Astrocyte (in vitro differentiated cells and primary cell): ENCODE measurements around the gene EVC2. TPM values are rescaled to one million over a fixed set of nuclear protein-coding genes. Genes with fewer than 3 reads are reported as not detected.
A peak's percentile ranks its signal among the peaks of the same experiment; 100 is the strongest.

Source experiments
- DNase-seq: peaks from one replicate; pipeline ENCODE4 v3.0.0-alpha.2; 2010; ENCODE audit warnings: low read depth
- FAIRE-seq: peaks from 2 replicates; lab custom pipeline; 2011; peaks lifted over from hg19 to GRCh38; lab: Jason Lieb, UNC
- H2AFZ ChIP-seq: 2 replicates; pipeline ENCODE4 v1.6.0; 2012; ENCODE audit warnings: low read depth, low read length, inconsistent platforms
- H3K27ac ChIP-seq: 2 replicates; pipeline ENCODE4 v1.5.1; 2011; ENCODE audit warnings: low read depth, low read length, inconsistent platforms
- H3K27me3 ChIP-seq: 2 replicates; pipeline ENCODE4 v1.6.0; 2011; ENCODE audit warnings: low read length, inconsistent platforms; ENCODE audit not compliant: insufficient read depth
- H3K36me3 ChIP-seq: 2 replicates; pipeline ENCODE4 v1.5.1; 2011; ENCODE audit warnings: low read length, inconsistent platforms; ENCODE audit not compliant: insufficient read depth
- H3K4me1 ChIP-seq: 2 replicates; pipeline ENCODE4 v1.5.1; 2011; ENCODE audit warnings: low read length, inconsistent platforms; ENCODE audit not compliant: insufficient read depth
- H3K4me2 ChIP-seq: 2 replicates; pipeline ENCODE4 v1.6.0; 2012; ENCODE audit warnings: low read length, inconsistent platforms
- H3K4me3 ChIP-seq: 2 replicates; pipeline ENCODE4 v1.5.1; 2011; ENCODE audit warnings: low read depth, mild to moderate bottlenecking, low read length, inconsistent platforms; ENCODE audit not compliant: insufficient read depth
- H3K79me2 ChIP-seq: 2 replicates; pipeline ENCODE4 v1.6.0; 2012; ENCODE audit warnings: mild to moderate bottlenecking, low read length, inconsistent platforms; ENCODE audit not compliant: insufficient read depth
- H3K9ac ChIP-seq: 2 replicates; pipeline ENCODE4 v1.6.0; 2012; ENCODE audit warnings: mild to moderate bottlenecking, low read length, inconsistent platforms
- H3K9me3 ChIP-seq: 2 replicates; pipeline ENCODE4 v1.5.1; 2012; ENCODE audit warnings: low read depth, mild to moderate bottlenecking, low read length, inconsistent platforms; ENCODE audit not compliant: insufficient read depth
- H4K20me1 ChIP-seq: 2 replicates; pipeline ENCODE4 v1.6.0; 2012; ENCODE audit warnings: low read length, inconsistent platforms; ENCODE audit not compliant: insufficient read depth
- H3K27ac Mint-ChIP-seq: one replicate; pipeline ENCODE4 v1.8.0; 2021; ENCODE audit warnings: mild to moderate bottlenecking, mixed read lengths; ENCODE audit not compliant: unreplicated experiment
- H3K27me3 Mint-ChIP-seq: one replicate; pipeline ENCODE4 v1.8.0; 2021; ENCODE audit warnings: low read depth, mixed read lengths; ENCODE audit not compliant: unreplicated experiment
- H3K36me3 Mint-ChIP-seq: one replicate; pipeline ENCODE4 v1.8.0; 2021; ENCODE audit warnings: low read depth, mixed read lengths; ENCODE audit not compliant: unreplicated experiment
- H3K4me1 Mint-ChIP-seq: one replicate; pipeline ENCODE4 v1.8.0; 2021; ENCODE audit warnings: low read depth, mixed read lengths; ENCODE audit not compliant: unreplicated experiment
- H3K4me3 Mint-ChIP-seq: one replicate; pipeline ENCODE4 v1.8.0; 2021; ENCODE audit warnings: mild to moderate bottlenecking, moderate library complexity, mixed read lengths; ENCODE audit not compliant: unreplicated experiment
- H3K9me3 Mint-ChIP-seq: one replicate; pipeline ENCODE4 v1.8.0; 2021; ENCODE audit warnings: mild to moderate bottlenecking, mixed read lengths; ENCODE audit not compliant: unreplicated experiment
- EZH2 ChIP-seq: IDR thresholded peaks from 2 replicates; pipeline ENCODE4 v1.6.1; 2012; ENCODE audit warnings: mild to moderate bottlenecking, low read length, inconsistent platforms; ENCODE audit not compliant: insufficient read depth
- total RNA-seq: library from RNA; stranded (reverse); gene quantifications from 2 replicates; pipeline ENCODE4 v1.2.1, GENCODE V29; 2021
- TF ChIP-seq, protein P1 (sequence below): IDR thresholded peaks from 2 replicates; pipeline ENCODE4 v1.5.1; 2011; ENCODE audit warnings: low read depth, mild to moderate bottlenecking, inconsistent platforms, low read length, moderate library complexity; ENCODE audit not compliant: insufficient read depth

EVC2 gene
- total RNA-seq, 1 donor from 2014 or later: 3.3 TPM

GRCh38 chr4:5755161-5755560 is 46.8 kb upstream of the EVC2 start:
- peaks cover 56% of the 10 kb centered on the region for H3K4me1 Mint-ChIP-seq
- peaks cover 31% of the 10 kb centered on the region for H3K36me3 Mint-ChIP-seq
- Histone ChIP-seq H3K27me3 (no peaks in the 10 kb centered on the region), H3K27ac (peak overlapping the region; percentile 85), H3K4me2 (no peak overlapping the region), H3K9me3 (no peaks in the 10 kb centered on the region), H3K9ac (no peak overlapping the region), H3K4me1 (peaks cover 65% of the 10 kb centered on the region), H4K20me1 (no peaks in the 10 kb centered on the region), H3K79me2 (peaks cover 16% of the 10 kb centered on the region), H2AFZ (no peak overlapping the region), H3K4me3 (no peak overlapping the region), H3K36me3 (peaks cover 28% of the 10 kb centered on the region)
- TF ChIP-seq, protein P1, sequence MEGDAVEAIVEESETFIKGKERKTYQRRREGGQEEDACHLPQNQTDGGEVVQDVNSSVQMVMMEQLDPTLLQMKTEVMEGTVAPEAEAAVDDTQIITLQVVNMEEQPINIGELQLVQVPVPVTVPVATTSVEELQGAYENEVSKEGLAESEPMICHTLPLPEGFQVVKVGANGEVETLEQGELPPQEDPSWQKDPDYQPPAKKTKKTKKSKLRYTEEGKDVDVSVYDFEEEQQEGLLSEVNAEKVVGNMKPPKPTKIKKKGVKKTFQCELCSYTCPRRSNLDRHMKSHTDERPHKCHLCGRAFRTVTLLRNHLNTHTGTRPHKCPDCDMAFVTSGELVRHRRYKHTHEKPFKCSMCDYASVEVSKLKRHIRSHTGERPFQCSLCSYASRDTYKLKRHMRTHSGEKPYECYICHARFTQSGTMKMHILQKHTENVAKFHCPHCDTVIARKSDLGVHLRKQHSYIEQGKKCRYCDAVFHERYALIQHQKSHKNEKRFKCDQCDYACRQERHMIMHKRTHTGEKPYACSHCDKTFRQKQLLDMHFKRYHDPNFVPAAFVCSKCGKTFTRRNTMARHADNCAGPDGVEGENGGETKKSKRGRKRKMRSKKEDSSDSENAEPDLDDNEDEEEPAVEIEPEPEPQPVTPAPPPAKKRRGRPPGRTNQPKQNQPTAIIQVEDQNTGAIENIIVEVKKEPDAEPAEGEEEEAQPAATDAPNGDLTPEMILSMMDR: no peak
- no peak for TF ChIP-seq EZH2
- H3K27ac Mint-ChIP-seq: peak overlapping the region; percentile 1
- no peak for FAIRE-seq
- no peaks in the 10 kb centered on the region for H3K27me3 Mint-ChIP-seq
- no peaks in the 10 kb centered on the region for H3K9me3 Mint-ChIP-seq
- no peak overlapping the region for H3K4me3 Mint-ChIP-seq
- DNase-seq: no peak

DNA sequence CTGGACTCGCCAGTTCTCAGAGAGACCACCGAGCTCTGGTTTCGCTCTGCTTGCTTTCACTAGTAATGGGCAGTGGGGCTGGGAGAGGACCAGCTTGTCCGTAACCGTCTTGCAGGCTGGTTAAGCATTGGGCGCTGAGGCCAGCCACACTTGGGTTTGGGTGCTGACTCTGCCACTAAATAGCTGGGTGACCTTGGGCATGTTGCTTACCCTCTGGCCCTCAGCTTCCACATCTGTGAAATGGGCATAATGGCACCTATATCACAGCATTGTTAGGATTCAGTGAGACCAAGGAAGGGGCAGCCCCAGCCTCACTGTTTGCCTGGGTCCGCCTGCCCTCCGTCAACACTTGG is 46.1 kb upstream of the EVC2 start:
- Histone ChIP-seq H3K9ac (peak overlapping the region; percentile 73), H3K36me3 (peaks cover 26% of the 10 kb centered on the region), H3K4me2 (no peak overlapping the region), H4K20me1 (no peaks in the 10 kb centered on the region), H3K4me1 (peaks cover 71% of the 10 kb centered on the region), H3K9me3 (no peaks in the 10 kb centered on the region), H2AFZ (no peak overlapping the region), H3K27ac (peak overlapping the region; percentile 85), H3K27me3 (no peaks in the 10 kb centered on the region), H3K79me2 (peaks cover 12% of the 10 kb centered on the region), H3K4me3 (no peak overlapping the region)
- no peak overlapping the region for H3K4me3 Mint-ChIP-seq
- no peaks in the 10 kb centered on the region for H3K9me3 Mint-ChIP-seq
- H3K27ac Mint-ChIP-seq: no peak overlapping the region
- peaks cover 56% of the 10 kb centered on the region for H3K4me1 Mint-ChIP-seq
- peaks cover 33% of the 10 kb centered on the region for H3K36me3 Mint-ChIP-seq
- FAIRE-seq (no peak), DNase-seq (no peak)
- TF ChIP-seq, protein P1: no peak
- no peak for TF ChIP-seq EZH2
- H3K27me3 Mint-ChIP-seq: no peaks in the 10 kb centered on the region

GRCh38 chr4:5753766-5754528 is 45.6 kb upstream of the EVC2 start:
- H3K4me2 ChIP-seq: peak overlapping the region; percentile 59
- H3K27ac Mint-ChIP-seq: peak overlapping the region; percentile 22
- H3K36me3 Mint-ChIP-seq: peaks cover 35% of the 10 kb centered on the region
- no peaks in the 10 kb centered on the region for H3K27me3 ChIP-seq
- H3K9me3 Mint-ChIP-seq: no peaks in the 10 kb centered on the region
- H3K4me1 ChIP-seq: peaks cover 70% of the 10 kb centered on the region
- DNase-seq: peak; percentile 89
- peak overlapping the region; percentile 73 for H3K9ac ChIP-seq
- TF ChIP-seq, protein P1: no peak
- no peak for TF ChIP-seq EZH2
- no peak overlapping the region for H2AFZ ChIP-seq
- H3K27me3 Mint-ChIP-seq: no peaks in the 10 kb centered on the region
- H3K36me3 ChIP-seq: peaks cover 29% of the 10 kb centered on the region
- no peak overlapping the region for H3K4me3 ChIP-seq
- no peak overlapping the region for H3K4me3 Mint-ChIP-seq
- H3K4me1 Mint-ChIP-seq: peaks cover 53% of the 10 kb centered on the region
- no peaks in the 10 kb centered on the region for H4K20me1 ChIP-seq
- H3K27ac ChIP-seq: peak overlapping the region; percentile 85
- H3K79me2 ChIP-seq: peaks cover 6% of the 10 kb centered on the region
- H3K9me3 ChIP-seq: no peaks in the 10 kb centered on the region
- peak; percentile 71 for FAIRE-seq
